PFSK-1 (cell line): ENCODE data around the gene SNX24.

Source experiments
- FOXP2 ChIP-seq: optimal IDR thresholded peaks from 2 replicates; pipeline ENCODE3; 2011; ENCODE audit warnings: borderline replicate concordance, control low read depth, inconsistent platforms; ENCODE audit not compliant: insufficient read depth; ENCODE audit errors: extremely low read length, extremely low read depth
- POLR2AphosphoS5 ChIP-seq: IDR thresholded peaks from 2 replicates; pipeline ENCODE4 v1.6.1; 2012; ENCODE audit warnings: low read depth, mild to moderate bottlenecking, control low read depth, low read length, moderate library complexity
- SIN3A ChIP-seq: IDR thresholded peaks from 2 replicates; pipeline ENCODE4 v1.6.1; 2012; ENCODE audit warnings: mild to moderate bottlenecking, low read length, moderate library complexity, borderline replicate concordance; ENCODE audit not compliant: insufficient read depth
- TAF1 ChIP-seq: IDR thresholded peaks from 2 replicates; pipeline ENCODE4 v1.6.1; 2012; ENCODE audit warnings: low read length, control low read depth, borderline replicate concordance; ENCODE audit not compliant: insufficient read depth
- TF ChIP-seq, protein P1 (sequence below), 2 experiments: IDR thresholded peaks; 2 replicates each; pipeline versions ENCODE4 v1.6.1 to v1.8.0; 2011 to 2012; ENCODE audit warnings: low read depth in 2 of 2, low read length in 2 of 2, control low read depth in 1 of 2, inconsistent platforms in 1 of 2, mild to moderate bottlenecking in 1 of 2, moderate library complexity in 1 of 2; ENCODE audit not compliant: insufficient read depth in 1 of 2

DNA sequence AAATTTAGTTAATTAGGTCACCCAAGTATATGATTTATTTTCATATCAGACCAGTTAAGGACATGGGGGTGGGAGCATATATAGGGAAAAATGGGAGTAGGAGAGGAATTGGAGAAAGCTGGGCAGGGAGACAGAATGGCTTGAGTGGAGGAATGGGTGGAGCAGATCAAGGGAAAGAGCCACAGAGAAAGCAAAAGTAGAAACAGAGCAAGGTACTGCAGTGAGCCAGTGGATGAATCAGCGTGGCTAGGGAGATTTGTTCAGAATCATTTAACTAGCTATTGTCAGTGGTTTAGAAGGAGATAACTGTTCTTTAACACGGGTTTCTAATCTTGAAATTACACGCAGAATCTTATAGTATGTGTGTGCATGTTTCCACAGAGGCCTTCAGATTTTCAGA, 37.4 kb downstream of the SNX24 start:
- no peak for TF ChIP-seq POLR2AphosphoS5
- TF ChIP-seq, protein P1, sequence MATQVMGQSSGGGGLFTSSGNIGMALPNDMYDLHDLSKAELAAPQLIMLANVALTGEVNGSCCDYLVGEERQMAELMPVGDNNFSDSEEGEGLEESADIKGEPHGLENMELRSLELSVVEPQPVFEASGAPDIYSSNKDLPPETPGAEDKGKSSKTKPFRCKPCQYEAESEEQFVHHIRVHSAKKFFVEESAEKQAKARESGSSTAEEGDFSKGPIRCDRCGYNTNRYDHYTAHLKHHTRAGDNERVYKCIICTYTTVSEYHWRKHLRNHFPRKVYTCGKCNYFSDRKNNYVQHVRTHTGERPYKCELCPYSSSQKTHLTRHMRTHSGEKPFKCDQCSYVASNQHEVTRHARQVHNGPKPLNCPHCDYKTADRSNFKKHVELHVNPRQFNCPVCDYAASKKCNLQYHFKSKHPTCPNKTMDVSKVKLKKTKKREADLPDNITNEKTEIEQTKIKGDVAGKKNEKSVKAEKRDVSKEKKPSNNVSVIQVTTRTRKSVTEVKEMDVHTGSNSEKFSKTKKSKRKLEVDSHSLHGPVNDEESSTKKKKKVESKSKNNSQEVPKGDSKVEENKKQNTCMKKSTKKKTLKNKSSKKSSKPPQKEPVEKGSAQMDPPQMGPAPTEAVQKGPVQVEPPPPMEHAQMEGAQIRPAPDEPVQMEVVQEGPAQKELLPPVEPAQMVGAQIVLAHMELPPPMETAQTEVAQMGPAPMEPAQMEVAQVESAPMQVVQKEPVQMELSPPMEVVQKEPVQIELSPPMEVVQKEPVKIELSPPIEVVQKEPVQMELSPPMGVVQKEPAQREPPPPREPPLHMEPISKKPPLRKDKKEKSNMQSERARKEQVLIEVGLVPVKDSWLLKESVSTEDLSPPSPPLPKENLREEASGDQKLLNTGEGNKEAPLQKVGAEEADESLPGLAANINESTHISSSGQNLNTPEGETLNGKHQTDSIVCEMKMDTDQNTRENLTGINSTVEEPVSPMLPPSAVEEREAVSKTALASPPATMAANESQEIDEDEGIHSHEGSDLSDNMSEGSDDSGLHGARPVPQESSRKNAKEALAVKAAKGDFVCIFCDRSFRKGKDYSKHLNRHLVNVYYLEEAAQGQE (IDR thresholded peaks at IDR 0.05; ENCODE audit: insufficient read depth in 1 of 2, low read depth in 2 of 2, low read length in 2 of 2) = no peak
- no peak for TF ChIP-seq TAF1
- no peak for TF ChIP-seq SIN3A
- no peak for TF ChIP-seq FOXP2
